Transverse colon (tissue), 4 donors: ENCODE measurements around the gene TBL1X. TPM values are rescaled to one million over a fixed set of nuclear protein-coding genes. Genes with fewer than 3 reads are reported as not detected.

ENCODE experiments used
- DNase-seq: peaks from one replicate; pipeline ENCODE4 v3.0.0-alpha.2; 2019
- H3K27ac ChIP-seq, 4 donors: fragments of 200-600 bp; sonication (generic); 2 replicates each; pipeline ENCODE4 v1.5.1; 2016 to 2018; ENCODE audit warnings: inconsistent platforms in 4 of 4
- H3K27me3 ChIP-seq: fragments of 200-600 bp; sonication (generic); 2 replicates; pipeline ENCODE4 v1.5.1; 2017; ENCODE audit warnings: inconsistent platforms
- H3K36me3 ChIP-seq, 4 donors: fragments of 200-600 bp; sonication (generic); 2 replicates each; pipeline ENCODE4 v1.5.1; 2017 to 2019; ENCODE audit warnings: inconsistent platforms in 4 of 4
- H3K4me1 ChIP-seq, 4 donors: fragments of 200-600 bp; sonication (generic); 2 replicates each; pipeline ENCODE4 v1.5.1; 2017 to 2020; ENCODE audit warnings: inconsistent platforms in 4 of 4
- H3K4me3 ChIP-seq, 4 donors: fragments of 200-600 bp; sonication (generic); 1 replicate in 1 of 4; 2 replicates in 3 of 4; pipeline versions ENCODE4 v1.5.1 to v1.6.1; 2017 to 2019; ENCODE audit warnings: inconsistent platforms in 4 of 4
- H3K9me3 ChIP-seq, 2 donors: fragments of 200-600 bp; sonication (generic); 2 replicates each; pipeline ENCODE4 v1.5.1; 2017 to 2019; ENCODE audit warnings: inconsistent platforms in 2 of 2
- CTCF ChIP-seq, 5 experiments: fragments of 200-600 bp in 3 of 5; fragments of 450-650 bp in 2 of 5; sonication (generic) in 3 of 5; IDR thresholded peaks; 1 replicate in 2 of 5; 2 replicates in 3 of 5; pipeline ENCODE4 v1.5.1; 2016 to 2017; ENCODE audit warnings: antibody characterized with exemption in 5 of 5, inconsistent platforms in 3 of 5, mild to moderate bottlenecking in 2 of 5, moderate library complexity in 1 of 5
- EP300 ChIP-seq: sonication (generic); formaldehyde crosslinking; IDR thresholded peaks from one replicate; pipeline ENCODE4 v1.6.1; 2017; ENCODE audit warnings: antibody characterized with exemption, low read depth
- POLR2A ChIP-seq: fragments of 450-650 bp; IDR thresholded peaks from one replicate; pipeline ENCODE4 v1.6.1; 2016; ENCODE audit warnings: antibody characterized with exemption, mild to moderate bottlenecking, moderate library complexity
- POLR2AphosphoS5 ChIP-seq, 3 donors: sonication (generic); formaldehyde crosslinking; IDR thresholded peaks; one replicate each; pipeline ENCODE4 v1.6.1; 2016; ENCODE audit warnings: antibody characterized with exemption in 3 of 3
- WGBS, 2 donors: methylation state at CpG; one replicate each; pipeline ENCODE4 v1.1.5; 2018; ENCODE audit warnings: low coverage in 1 of 2; 5-methylcytosine and 5-hydroxymethylcytosine counted together
- in situ Hi-C, 4 donors: fragments of 200-750 bp; cut with MboI; loops; one replicate each; pipeline versions ENCODE4 v1.15.0 to v1.15.1; 2017; ENCODE audit warnings: low sequenced_read_pairs in 3 of 4, low pct_ligation_motif_present in 1 of 4, low pct_unique_long_range_greater_than_20kb in 1 of 4
- intact Hi-C: fragments of 100-400 bp; cut with DNase I; formaldehyde crosslinking; loops from one replicate; pipeline ENCODE4 v1.15.1; 2023; ENCODE audit warnings: low total_unique reads
- total RNA-seq, 4 donors: library from RNA; depleted of rRNA; stranded (reverse); fragments of >200 nt; gene quantifications; one replicate each; pipeline ENCODE4 v1.1.0, GENCODE V29; 2016

The TBL1X gene
- total RNA-seq, 4 donors from 2014 or later = 3.4 to 16.8 (median 13.0) TPM

DNA sequence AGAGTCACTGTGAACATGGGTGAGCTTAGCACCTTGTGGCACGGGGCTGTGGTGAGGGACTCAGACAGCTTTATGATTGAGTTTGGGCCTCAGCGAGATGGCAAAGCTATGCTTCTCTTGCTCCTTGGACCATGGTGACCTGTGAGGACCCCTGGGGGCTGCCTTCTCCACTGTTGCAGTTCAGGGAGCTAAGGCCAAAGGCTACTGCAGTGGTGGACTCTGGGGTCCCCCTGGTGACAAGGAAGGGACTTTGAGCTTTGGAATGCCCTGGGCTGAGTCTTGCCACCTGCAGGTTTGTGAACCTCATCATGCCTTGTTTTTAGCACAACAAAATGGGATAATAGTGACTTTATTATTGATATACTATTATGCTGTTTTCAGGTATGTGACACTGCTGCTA, 36.5 kb downstream of the TBL1X start:
- H3K36me3 ChIP-seq = no peaks in the 10 kb centered on the region
- intact Hi-C loops (no loop called here), in situ Hi-C loops (no loop called here)
- no peak overlapping the region for H3K4me3 ChIP-seq
- no peak for TF ChIP-seq POLR2AphosphoS5 (IDR thresholded peaks at IDR 0.05)
- TF ChIP-seq CTCF (IDR thresholded peaks at IDR 0.05) = no peak
- no peak for TF ChIP-seq EP300
- TF ChIP-seq POLR2A = no peak
- 86% methylated on average over 2 of the region's 2 CpGs; no CpG with 5 or more reads in 1 of the 2 donors for WGBS, 2 donors
- no peaks in the 10 kb centered on the region for H3K27me3 ChIP-seq
- H3K27ac ChIP-seq = no peak overlapping the region
- no peak for DNase-seq
- H3K4me1 ChIP-seq = no peaks in the 10 kb centered on the region
- H3K9me3 ChIP-seq = no peaks in the 10 kb centered on the region

- intact Hi-C loops = no loop called here
- WGBS, 2 donors = 73% methylated on average over 8 of the region's 8 CpGs; no CpG with 5 or more reads in 1 of the 2 donors
- no peaks in the 10 kb centered on the region for H3K36me3 ChIP-seq
- TF ChIP-seq CTCF (IDR thresholded peaks at IDR 0.05) (no peak), EP300 (no peak), POLR2A (no peak), POLR2AphosphoS5 (IDR thresholded peaks at IDR 0.05) (no peak)
- no peak overlapping the region for H3K27ac ChIP-seq
- no peaks in the 10 kb centered on the region for H3K9me3 ChIP-seq
- no peak overlapping the region for H3K4me3 ChIP-seq
- H3K4me1 ChIP-seq = no peaks in the 10 kb centered on the region
- H3K27me3 ChIP-seq = no peaks in the 10 kb centered on the region
- no peak for DNase-seq
- in situ Hi-C loops = no loop called here
Measured at GRCh38 chrX:9503261-9503660, 38.4 kb downstream of the TBL1X start.

DNA sequence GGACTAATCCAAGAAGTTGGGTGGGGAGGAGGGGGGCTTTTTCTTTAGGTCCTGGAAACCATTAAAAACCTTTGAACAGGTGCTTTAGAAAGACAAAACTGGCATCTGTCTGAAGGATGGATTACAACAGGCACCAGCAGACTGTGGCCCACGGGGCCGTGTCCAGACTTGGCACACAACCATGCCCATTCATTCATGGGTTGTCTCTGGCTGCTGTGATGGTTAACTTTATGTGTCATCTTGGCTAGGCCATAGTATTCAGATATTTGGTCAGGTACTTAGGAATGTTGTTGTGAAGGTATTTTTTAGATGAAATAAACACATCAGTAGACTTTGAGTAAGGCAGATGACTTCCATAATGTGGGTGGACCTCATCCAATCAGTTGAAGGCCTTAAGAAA, 45.5 kb downstream of the TBL1X start:
- H3K9me3 ChIP-seq = no peaks in the 10 kb centered on the region

GRCh38 chrX:9510980-9511379, 46.1 kb downstream of the TBL1X start:
- Histone ChIP-seq H3K27me3 (no peaks in the 10 kb centered on the region), H3K4me1 (peaks cover 0 to 3% (median 0%) of the 10 kb centered on the region in 4 donors), H3K36me3 (no peaks in the 10 kb centered on the region), H3K4me3 (no peak overlapping the region), H3K27ac (no peak overlapping the region), H3K9me3 (no peaks in the 10 kb centered on the region)
- DNase-seq = no peak
- in situ Hi-C loops = no loop called here
- WGBS, 2 donors = 73% methylated on average over 3 of the region's 3 CpGs; no CpG with 5 or more reads in 1 of the 2 donors
- intact Hi-C loops = no loop called here
- TF ChIP-seq CTCF (IDR thresholded peaks at IDR 0.05) = no peak
- no peak for TF ChIP-seq POLR2AphosphoS5 (IDR thresholded peaks at IDR 0.05)
- no peak for TF ChIP-seq POLR2A
- no peak for TF ChIP-seq EP300

More for the DNA sequence above, 45.5 kb downstream of the TBL1X start:
- 59% methylated on average over 2 of the region's 2 CpGs; no CpG with 5 or more reads in 1 of the 2 donors for whole genome bisulfite sequencing, 2 donors
- in situ Hi-C loops = no loop called here
- Histone ChIP-seq H3K4me1 (peaks cover 0 to under 1% (median 0%) of the 10 kb centered on the region in 4 donors), H3K4me3 (no peak overlapping the region), H3K36me3 (no peaks in the 10 kb centered on the region), H3K27me3 (no peaks in the 10 kb centered on the region), H3K27ac (no peak overlapping the region)
- no peak for DNase-seq
- TF ChIP-seq POLR2A (no peak), EP300 (no peak), CTCF (IDR thresholded peaks at IDR 0.05) (no peak), POLR2AphosphoS5 (IDR thresholded peaks at IDR 0.05) (no peak)
- intact Hi-C loops = no loop called here
